ENCODE results near the gene SLC25A15. TPM values are rescaled to one million over a fixed set of nuclear protein-coding genes. Genes with fewer than 3 reads are reported as not detected.

Gene SLC25A15
- total RNA-seq, 1 experiment from 2014 or later = 19.6 TPM

DNA sequence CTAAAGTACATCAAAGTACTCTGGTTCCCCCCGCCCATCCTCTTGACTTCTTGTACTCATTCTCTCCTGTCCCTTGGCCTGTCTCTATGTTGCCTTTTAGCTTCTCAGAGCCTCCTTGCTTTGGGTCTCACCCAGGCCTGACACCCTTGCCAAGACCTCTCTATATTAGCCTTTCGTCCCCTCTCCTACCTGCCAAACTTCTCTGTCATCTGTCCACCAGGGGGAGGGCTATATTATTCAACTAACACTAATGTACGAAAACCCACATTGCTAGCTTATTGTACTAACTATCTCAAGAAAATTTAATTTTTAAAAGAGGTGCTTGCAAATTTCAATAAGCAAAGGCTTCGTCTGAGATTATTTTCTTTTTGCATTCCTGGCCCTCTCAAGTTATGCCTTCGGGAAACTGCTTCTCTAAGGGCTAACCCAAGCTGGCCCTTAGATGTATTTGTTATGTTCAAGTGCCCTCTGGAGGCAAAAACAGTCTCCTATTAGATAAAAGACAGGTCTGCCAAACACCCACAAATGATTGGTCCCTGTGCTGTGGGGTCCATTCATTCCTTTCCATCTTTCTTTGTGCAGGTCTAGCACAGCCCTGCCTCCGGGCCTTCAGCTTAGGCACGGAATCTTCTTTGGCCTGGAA is 12.1 kb upstream of the SLC25A15 start:
- no peaks in the 10 kb centered on the region for H3K27me3 ChIP-seq (replicated peaks; ENCODE audit: insufficient read depth, low read depth, low read length, poor library complexity)
- no peak for TF ChIP-seq EZH2 (IDR thresholded peaks at IDR 0.05; ENCODE audit: borderline replicate concordance, low read depth, low read length, poor library complexity, severe bottlenecking)
- TF ChIP-seq, protein P1, sequence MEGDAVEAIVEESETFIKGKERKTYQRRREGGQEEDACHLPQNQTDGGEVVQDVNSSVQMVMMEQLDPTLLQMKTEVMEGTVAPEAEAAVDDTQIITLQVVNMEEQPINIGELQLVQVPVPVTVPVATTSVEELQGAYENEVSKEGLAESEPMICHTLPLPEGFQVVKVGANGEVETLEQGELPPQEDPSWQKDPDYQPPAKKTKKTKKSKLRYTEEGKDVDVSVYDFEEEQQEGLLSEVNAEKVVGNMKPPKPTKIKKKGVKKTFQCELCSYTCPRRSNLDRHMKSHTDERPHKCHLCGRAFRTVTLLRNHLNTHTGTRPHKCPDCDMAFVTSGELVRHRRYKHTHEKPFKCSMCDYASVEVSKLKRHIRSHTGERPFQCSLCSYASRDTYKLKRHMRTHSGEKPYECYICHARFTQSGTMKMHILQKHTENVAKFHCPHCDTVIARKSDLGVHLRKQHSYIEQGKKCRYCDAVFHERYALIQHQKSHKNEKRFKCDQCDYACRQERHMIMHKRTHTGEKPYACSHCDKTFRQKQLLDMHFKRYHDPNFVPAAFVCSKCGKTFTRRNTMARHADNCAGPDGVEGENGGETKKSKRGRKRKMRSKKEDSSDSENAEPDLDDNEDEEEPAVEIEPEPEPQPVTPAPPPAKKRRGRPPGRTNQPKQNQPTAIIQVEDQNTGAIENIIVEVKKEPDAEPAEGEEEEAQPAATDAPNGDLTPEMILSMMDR (conservative IDR thresholded peaks at IDR 0.05; ENCODE audit: low read depth, low read length) = peak; percentile 75
- H3K4me3 ChIP-seq (ENCODE audit: low read depth, low read length, poor library complexity, severe bottlenecking) = peak overlapping the region; percentile 24
- CTCF ChIA-PET = interaction anchor here (0.5 to 1.4 kb wide), 4 partner anchors 215 to 1617 kb away, joined by 3 to 5 read pairs (median 3); no protein-coding TSS in a partner anchor
- POLR2A ChIA-PET (ENCODE audit: low non-redundant PET) = no interaction called here
- no peaks in the 10 kb centered on the region for H3K36me3 ChIP-seq (ENCODE audit: insufficient read depth, low read length, poor library complexity, severe bottlenecking)
- peaks cover 6% of the 10 kb centered on the region for H3K4me1 ChIP-seq (ENCODE audit: insufficient read depth, low read length, poor library complexity, severe bottlenecking)
- peak; percentile 75 for DNase-seq (ENCODE audit: low spot score)
- H3K9me3 ChIP-seq (ENCODE audit: low read depth, low read length, poor library complexity, severe bottlenecking) = no peaks in the 10 kb centered on the region
- intact Hi-C loops (cut with micrococcal nuclease; ENCODE audit: unreplicated experiment) = loop anchor here (1.0 to 10.0 kb wide), 4 partner anchors 109 to 1092 kb away; no protein-coding TSS in a partner anchor
- no TSS peak for BruUV-seq (replicated peaks)
- H3K27ac ChIP-seq (ENCODE audit: low read depth, low read length, poor library complexity, severe bottlenecking) = no peak overlapping the region

DNA sequence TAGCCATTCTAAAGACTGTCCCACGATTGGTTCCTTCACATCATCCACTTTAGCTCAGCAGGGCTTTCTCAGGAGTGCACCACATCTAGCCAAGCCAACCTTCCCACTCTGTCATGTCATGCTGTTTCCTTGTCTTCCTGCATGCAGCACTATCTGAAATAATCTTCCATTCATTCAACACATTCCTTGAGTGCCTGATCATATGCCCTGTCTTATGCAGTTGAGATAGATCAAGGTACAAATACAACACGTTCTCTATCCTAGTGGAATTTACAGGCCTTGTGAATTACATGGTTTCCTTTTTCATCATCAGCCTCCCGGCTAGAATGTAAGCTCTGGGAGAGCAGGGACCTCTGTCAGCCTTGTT is 11.6 kb upstream of the SLC25A15 start:
- POLR2A ChIA-PET (ENCODE audit: low non-redundant PET) = no interaction called here

DNA sequence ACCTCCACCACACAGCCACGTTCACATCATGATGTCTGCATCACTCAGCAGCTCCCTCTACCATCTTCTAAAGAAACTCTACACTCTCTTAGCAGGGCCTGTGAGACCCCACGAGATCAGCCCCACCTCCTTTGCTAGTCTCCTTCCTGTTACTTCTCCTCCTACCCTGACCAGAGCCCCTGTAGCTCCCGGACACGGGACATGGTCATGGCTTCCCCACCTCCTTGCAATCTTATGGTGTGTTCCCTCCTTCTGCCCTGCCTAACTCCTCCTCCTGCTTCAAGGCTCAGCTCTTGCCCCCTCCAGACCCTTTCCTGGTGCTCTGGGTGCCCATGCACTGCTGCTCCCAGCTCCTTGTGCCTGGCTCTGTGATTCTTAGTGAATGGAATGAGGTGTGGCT is 10.4 kb upstream of the SLC25A15 start:
- TF ChIP-seq, protein P1 (conservative IDR thresholded peaks at IDR 0.05; ENCODE audit: low read depth, low read length) = no peak
- TF ChIP-seq EZH2 (IDR thresholded peaks at IDR 0.05; ENCODE audit: borderline replicate concordance, low read depth, low read length, poor library complexity, severe bottlenecking) = no peak
- Histone ChIP-seq H3K27ac (ENCODE audit: low read depth, low read length, poor library complexity, severe bottlenecking) (no peak overlapping the region), H3K9me3 (ENCODE audit: low read depth, low read length, poor library complexity, severe bottlenecking) (no peaks in the 10 kb centered on the region), H3K27me3 (replicated peaks; ENCODE audit: insufficient read depth, low read depth, low read length, poor library complexity) (no peaks in the 10 kb centered on the region), H3K4me3 (ENCODE audit: low read depth, low read length, poor library complexity, severe bottlenecking) (no peak overlapping the region), H3K36me3 (ENCODE audit: insufficient read depth, low read length, poor library complexity, severe bottlenecking) (no peaks in the 10 kb centered on the region), H3K4me1 (ENCODE audit: insufficient read depth, low read length, poor library complexity, severe bottlenecking) (peaks cover 6% of the 10 kb centered on the region)
- DNase-seq (ENCODE audit: low spot score) = no peak
- ChIA-PET POLR2A (ENCODE audit: low non-redundant PET) (no interaction called here), CTCF (interaction anchor here (0.5 kb wide), 1 partner anchor 22 kb away, joined by 6 read pairs; no protein-coding TSS in a partner anchor)
- intact Hi-C loops (cut with micrococcal nuclease; ENCODE audit: unreplicated experiment) = loop anchor here (5.0 to 10.0 kb wide), 2 partner anchors 1012 to 1094 kb away; no protein-coding TSS in a partner anchor
- BruUV-seq (replicated peaks) = no TSS peak

More for the DNA sequence above, 11.6 kb upstream of the SLC25A15 start:
- no peak overlapping the region for H3K4me3 ChIP-seq (ENCODE audit: low read depth, low read length, poor library complexity, severe bottlenecking)
- no TSS peak for BruUV-seq (replicated peaks)
- H3K27ac ChIP-seq (ENCODE audit: low read depth, low read length, poor library complexity, severe bottlenecking) = no peak overlapping the region
- H3K27me3 ChIP-seq (replicated peaks; ENCODE audit: insufficient read depth, low read depth, low read length, poor library complexity) = no peaks in the 10 kb centered on the region
- peaks cover 6% of the 10 kb centered on the region for H3K4me1 ChIP-seq (ENCODE audit: insufficient read depth, low read length, poor library complexity, severe bottlenecking)
- TF ChIP-seq EZH2 (IDR thresholded peaks at IDR 0.05; ENCODE audit: borderline replicate concordance, low read depth, low read length, poor library complexity, severe bottlenecking) = no peak
- TF ChIP-seq, protein P1 (conservative IDR thresholded peaks at IDR 0.05; ENCODE audit: low read depth, low read length) = no peak
- intact Hi-C loops (cut with micrococcal nuclease; ENCODE audit: unreplicated experiment) = loop anchor here (1.0 to 10.0 kb wide), 4 partner anchors 109 to 1093 kb away; no protein-coding TSS in a partner anchor
- DNase-seq (ENCODE audit: low spot score) = no peak
- no peaks in the 10 kb centered on the region for H3K9me3 ChIP-seq (ENCODE audit: low read depth, low read length, poor library complexity, severe bottlenecking)
- no peaks in the 10 kb centered on the region for H3K36me3 ChIP-seq (ENCODE audit: insufficient read depth, low read length, poor library complexity, severe bottlenecking)
- CTCF ChIA-PET = interaction anchor here (0.5 to 1.4 kb wide), 6 partner anchors 165 to 1618 kb away, joined by 3 to 5 read pairs (median 3); no protein-coding TSS in a partner anchor

Data from A673 (cell line).